ENCODE results near the gene SDF2L1.
"Not testable (repeated sequence)": the region's sequence is repeated elsewhere in the genome, so short reads cannot be mapped to it uniquely, and the experiment has no call there.

Gene SDF2L1

GRCh38 chr22:21686193-21686608, 44.1 kb downstream of the SDF2L1 start:
- FAIRE-seq, result no peak
- DNase-seq (ENCODE audit: low spot score), result no peak

- DNase-seq (ENCODE audit: low spot score) (no peak), FAIRE-seq (no peak)
Measured at GRCh38 chr22:21686634-21687393, 44.7 kb downstream of the SDF2L1 start.

DNA sequence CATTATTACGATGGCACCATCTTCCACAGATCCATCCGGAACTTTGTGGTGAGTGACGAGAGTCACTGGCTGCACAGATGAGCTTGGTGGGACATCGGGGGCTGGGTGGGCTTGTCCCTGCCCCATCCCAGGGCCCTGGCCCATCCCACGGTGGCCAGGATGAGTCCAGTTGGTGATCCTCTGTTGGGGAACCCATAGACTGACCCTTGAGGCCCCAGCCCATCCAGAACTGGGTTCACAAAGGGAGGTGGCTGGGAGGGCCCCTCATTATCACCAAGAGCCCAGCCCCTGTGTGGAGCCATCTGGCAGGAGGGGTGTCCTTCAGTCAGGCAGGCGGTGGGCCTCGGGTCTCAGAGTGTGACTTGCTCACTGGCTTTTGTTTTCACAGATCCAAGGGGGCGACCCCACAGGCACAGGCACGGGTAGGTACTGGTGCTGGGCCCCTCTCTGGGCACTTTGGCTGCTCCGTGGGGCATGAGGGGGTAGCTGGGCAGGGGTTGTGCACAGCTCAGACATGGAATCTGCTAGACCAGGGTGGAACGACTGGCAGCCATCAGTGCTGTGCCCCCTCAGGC, 45.7 kb downstream of the SDF2L1 start:
- FAIRE-seq (no peak), DNase-seq (ENCODE audit: low spot score) (no peak)

DNA sequence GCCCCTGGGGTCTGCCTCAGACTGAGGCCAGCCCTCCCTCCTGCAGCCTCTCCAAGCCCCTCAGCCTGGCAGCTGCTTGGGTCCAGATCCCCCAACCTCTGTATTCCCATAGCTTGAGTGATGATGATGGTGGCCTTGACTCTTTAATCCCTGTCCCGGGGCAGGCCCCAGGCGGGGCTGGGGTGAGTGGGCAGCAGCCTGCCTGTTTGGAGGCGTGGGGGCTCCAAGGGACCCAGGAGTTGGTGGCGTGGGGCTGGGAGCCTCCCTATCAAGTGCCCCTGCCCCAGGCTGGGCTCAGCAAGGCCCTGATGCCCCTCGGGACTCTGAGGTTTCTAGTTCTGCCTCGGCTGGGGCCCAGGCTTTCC, 46.2 kb downstream of the SDF2L1 start:
- no peak for FAIRE-seq
- no peak for DNase-seq (ENCODE audit: low spot score)

DNA sequence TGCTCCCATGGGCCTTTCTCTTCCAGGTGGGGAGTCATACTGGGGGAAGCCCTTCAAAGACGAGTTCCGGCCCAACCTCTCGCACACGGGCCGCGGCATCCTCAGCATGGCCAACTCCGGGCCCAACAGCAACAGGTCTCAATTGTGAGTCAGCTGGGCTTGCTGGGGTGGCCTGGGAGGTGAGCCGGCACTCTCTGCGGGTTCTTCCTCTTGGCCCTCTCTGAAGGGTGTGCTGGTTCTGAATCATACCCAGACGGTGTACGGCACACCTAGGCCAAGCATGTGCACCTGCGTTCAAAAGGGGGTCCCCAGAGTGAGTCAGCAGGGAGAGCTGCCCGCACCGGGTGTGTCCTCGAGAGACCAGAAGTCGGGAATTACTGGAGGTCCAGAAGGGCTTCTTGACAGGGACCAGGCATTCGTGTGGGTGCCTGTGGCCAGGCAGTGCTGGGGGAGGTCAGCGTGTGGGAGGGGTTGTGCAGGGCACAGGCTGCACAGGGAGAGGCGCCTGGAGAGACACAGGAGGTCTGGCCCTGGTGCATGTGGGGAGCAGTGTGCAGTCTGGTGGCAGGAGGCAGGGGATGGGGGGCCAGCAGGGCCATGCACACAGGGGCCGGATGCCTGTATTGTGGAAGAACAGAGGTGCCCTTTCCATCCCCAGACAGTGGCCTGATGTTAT, 46.7 kb downstream of the SDF2L1 start:
- FAIRE-seq (no peak), DNase-seq (ENCODE audit: low spot score) (no peak)

- DNase-seq (ENCODE audit: low spot score) (no peak), FAIRE-seq (no peak)
Measured at GRCh38 chr22:21690401-21690801, 48.3 kb downstream of the SDF2L1 start.

DNA sequence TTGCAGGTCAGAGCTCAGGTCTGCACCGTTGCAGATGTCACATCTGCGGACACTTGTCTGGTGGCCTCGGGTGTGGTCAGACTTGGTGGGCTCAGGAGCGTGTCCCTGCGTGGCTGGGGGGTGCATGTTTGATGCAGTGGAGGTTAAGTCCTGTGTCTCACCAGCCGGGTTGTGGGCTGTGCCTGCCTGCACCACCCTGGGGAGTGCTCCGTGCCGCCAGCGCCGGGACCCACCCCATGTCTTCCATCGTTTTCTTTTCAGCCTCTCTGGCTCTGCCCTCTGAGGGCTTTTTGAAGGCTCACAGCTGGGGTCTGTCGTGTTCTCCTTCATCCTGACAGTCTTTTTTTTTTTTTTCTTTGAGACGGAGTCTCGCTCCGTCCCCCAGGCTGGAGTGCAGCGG, 49.7 kb downstream of the SDF2L1 start:
- no peak for DNase-seq (ENCODE audit: low spot score)

DNA sequence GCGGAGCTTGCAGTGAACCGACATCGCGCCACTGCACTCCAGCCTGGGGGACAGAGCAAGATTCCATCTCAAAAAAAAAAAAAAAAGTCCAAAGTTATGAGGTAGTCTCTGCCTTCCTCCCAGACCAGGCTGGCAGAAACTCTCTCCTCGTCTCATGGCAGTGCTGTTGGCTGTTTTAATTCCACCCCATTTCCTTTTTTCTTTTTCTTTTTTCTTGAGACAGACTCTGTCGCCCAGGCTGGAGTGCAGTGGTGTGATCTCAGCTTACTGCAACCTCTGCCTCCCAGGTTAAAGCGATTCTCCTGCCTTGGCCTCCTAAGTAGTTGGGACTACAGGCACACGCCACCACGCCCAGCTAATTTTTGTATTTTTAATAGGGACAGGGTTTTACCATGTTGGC, 50.8 kb downstream of the SDF2L1 start:
- not testable (repeated sequence) for DNase-seq (ENCODE audit: low spot score); FAIRE-seq

More for the DNA sequence above, 49.7 kb downstream of the SDF2L1 start:
- no peak for FAIRE-seq

DNA sequence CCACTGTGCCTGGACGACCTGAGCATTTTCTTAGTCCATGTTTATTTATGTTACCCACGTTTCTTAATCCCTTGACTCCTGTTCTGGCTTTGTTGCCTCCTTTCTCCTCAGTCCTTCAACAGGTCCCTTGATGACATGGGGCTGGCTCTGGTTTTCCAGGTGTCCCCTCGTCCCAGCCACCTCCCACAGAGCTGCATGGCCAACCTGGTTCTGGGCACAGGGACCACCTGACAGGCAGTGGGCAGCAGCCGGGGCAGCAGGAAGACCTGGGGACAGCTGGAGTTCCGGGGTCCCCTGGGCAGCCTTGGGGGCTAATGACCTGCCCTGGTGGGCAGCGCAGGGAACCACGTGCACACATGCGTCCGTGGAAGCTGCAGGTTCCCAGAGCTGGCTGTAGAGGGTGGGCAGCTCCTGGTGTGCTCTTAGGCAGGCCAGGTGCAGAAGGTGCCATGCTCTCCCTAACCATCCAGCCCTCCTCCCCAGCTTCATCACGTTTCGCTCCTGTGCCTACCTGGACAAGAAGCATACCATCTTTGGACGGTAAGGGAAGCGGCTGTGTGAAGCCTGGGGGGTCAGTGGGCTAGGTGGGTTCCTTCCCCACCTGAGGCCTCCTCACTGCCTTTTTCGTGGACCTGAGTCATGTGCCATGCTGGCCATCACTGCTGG, 51.4 kb downstream of the SDF2L1 start:
- no peak for DNase-seq (ENCODE audit: low spot score)
- no peak for FAIRE-seq

Measured in RCC 7860 (cell line).